K562 (cell line): ENCODE data around the gene CAMK1D. TPM values are rescaled to one million over a fixed set of nuclear protein-coding genes. Genes with fewer than 3 reads are reported as not detected.

Experiments
- ATAC-seq: fragments of 200-7000 bp; cut with Tn5 transposase; 3 replicates; pipeline ENCODE4 v1.9.1; 2020; ENCODE audit warnings: moderate library complexity
- BruUV-seq: library from RNA; stranded (reverse); fragments of 400-500 nt; replicated peaks from 2 replicates; lab custom pipeline; 2021; lab: Mats Ljungman, UMichigan
- CTCF ChIA-PET: fragments of 300-600 bp; formaldehyde crosslinking; extraction: SDS; loops from one replicate; lab custom pipeline; 2021; ENCODE audit warnings: low intra/inter-chr PET ratio; lab: Yijun Ruan, JAX
- POLR2A ChIA-PET: fragments of 300-600, 350-650 bp; sonication (Branson Sonifier 250); formaldehyde crosslinking; extraction: SDS; loops from one replicate; lab custom pipeline; 2021; ENCODE audit warnings: antibody characterized with exemption, inconsistent platforms; lab: Yijun Ruan, JAX
- DNase-seq, 4 experiments: peaks; one replicate each; pipeline versions ENCODE4 v3.0.0 to v3.0.0-alpha.2; 2011 to 2018; ENCODE audit warnings: low spot score in 3 of 4, mixed read lengths in 3 of 4; ENCODE audit errors: extremely low read depth in 1 of 4
- FAIRE-seq: peaks from 2 replicates; lab custom pipeline; 2011; peaks lifted over from hg19 to GRCh38; lab: Jason Lieb, UNC
- H2AFZ ChIP-seq: 2 replicates; pipeline ENCODE4 v1.6.0; 2011; ENCODE audit warnings: low read depth, low read length, control low read depth, inconsistent platforms
- H3K27ac ChIP-seq: fragments of 200-600 bp; 3 replicates; pipeline ENCODE4 v1.8.0; 2011; ENCODE audit warnings: low read depth, mild to moderate bottlenecking, control low read depth, inconsistent platforms, low read length, moderate library complexity, mixed read lengths; ENCODE audit errors: extremely low read depth
- H3K27me3 ChIP-seq, 2 experiments: fragments of 300-600 bp in 1 of 2; 2 replicates in 1 of 2; 3 replicates in 1 of 2; pipeline versions ENCODE4 v1.6.0 to v1.8.0; 2011; ENCODE audit warnings: inconsistent platforms in 2 of 2, low read length in 2 of 2, mild to moderate bottlenecking in 1 of 2, mixed read lengths in 1 of 2, moderate library complexity in 1 of 2; ENCODE audit not compliant: control insufficient read depth in 2 of 2, insufficient read depth in 2 of 2
- H3K36me3 ChIP-seq: fragments of 300-600 bp; 3 replicates; pipeline ENCODE4 v1.8.0; 2011; ENCODE audit warnings: mild to moderate bottlenecking, low read length, inconsistent platforms; ENCODE audit not compliant: control insufficient read depth, insufficient read depth
- H3K4me1 ChIP-seq, 2 experiments: fragments of 200-600 bp in 1 of 2; replicated peaks in 1 of 2; 2 replicates in 1 of 2; 3 replicates in 1 of 2; pipeline versions ENCODE4 v1.5.1 to v1.8.0; 2011; ENCODE audit warnings: inconsistent platforms in 2 of 2, low read length in 2 of 2, mild to moderate bottlenecking in 1 of 2, mixed read lengths in 1 of 2, moderate library complexity in 1 of 2; ENCODE audit not compliant: control insufficient read depth in 2 of 2, insufficient read depth in 2 of 2
- H3K4me2 ChIP-seq: 2 replicates; pipeline ENCODE4 v1.6.1; 2011; ENCODE audit warnings: low read length, control low read depth, inconsistent platforms, mixed read lengths; ENCODE audit not compliant: insufficient read depth
- H3K4me3 ChIP-seq: fragments of 200-600 bp; sonication (generic), shearing (Covaris generic); 2 replicates; pipeline ENCODE4 v1.5.1; 2016; ENCODE audit warnings: control low read depth, inconsistent platforms
- H3K79me2 ChIP-seq: fragments of 200-600 bp; 3 replicates; pipeline ENCODE4 v1.8.0; 2011; ENCODE audit warnings: low read length, inconsistent platforms; ENCODE audit not compliant: control insufficient read depth, insufficient read depth
- H3K9ac ChIP-seq, 2 experiments: 2 replicates each; pipeline versions ENCODE4 v1.6.0 to v1.6.1; 2011; ENCODE audit warnings: low read depth in 2 of 2, low read length in 2 of 2, control low read depth in 1 of 2, inconsistent platforms in 1 of 2, mild to moderate bottlenecking in 1 of 2, mixed read lengths in 1 of 2; ENCODE audit not compliant: insufficient read depth in 1 of 2
- H3K9me1 ChIP-seq: one replicate; pipeline ENCODE4 v1.6.0; 2011; ENCODE audit warnings: inconsistent platforms, mild to moderate bottlenecking, low read length, moderate library complexity; ENCODE audit not compliant: control insufficient read depth, insufficient read depth
- H3K9me3 ChIP-seq: replicated peaks from 2 replicates; pipeline ENCODE4 v1.5.1; 2011; ENCODE audit warnings: low read depth, low read length, inconsistent platforms; ENCODE audit not compliant: control insufficient read depth, insufficient read depth
- H4K20me1 ChIP-seq: replicated peaks from 2 replicates; pipeline ENCODE4 v1.6.1; 2011; ENCODE audit warnings: low read length, inconsistent platforms, mixed read lengths; ENCODE audit not compliant: control insufficient read depth, insufficient read depth
- CBFA2T2 ChIP-seq: fragments of 450-650 bp; conservative IDR thresholded peaks from 2 replicates; pipeline ENCODE4 v1.6.1; 2017; ENCODE audit warnings: mild to moderate bottlenecking
- FOXK2 ChIP-seq, 2 experiments: fragments of 450-650 bp; IDR thresholded peaks in 1 of 2; conservative IDR thresholded peaks in 1 of 2; 2 replicates each; pipeline ENCODE4 v1.6.1; 2016; ENCODE audit warnings: low read depth in 2 of 2, mild to moderate bottlenecking in 1 of 2
- FOXP1 ChIP-seq: sonication (generic); formaldehyde crosslinking; IDR thresholded peaks from 2 replicates; pipeline ENCODE4 v1.8.0; 2022; ENCODE audit warnings: mild to moderate bottlenecking, missing genetic modification reagents
- GATA2 ChIP-seq: sonication (generic); formaldehyde crosslinking; IDR thresholded peaks from 2 replicates; pipeline ENCODE4 v1.4.0; 2020; ENCODE audit warnings: mild to moderate bottlenecking, missing genetic modification reagents
- KAT8 ChIP-seq: fragments of 450-650 bp; IDR thresholded peaks from 2 replicates; pipeline ENCODE4 v1.6.1; 2016; ENCODE audit warnings: low read depth, mild to moderate bottlenecking
- MED1 ChIP-seq: sonication (generic); formaldehyde crosslinking; IDR thresholded peaks from 2 replicates; pipeline ENCODE4 v1.8.1; 2023; ENCODE audit warnings: missing genetic modification reagents, borderline replicate concordance
- PHB ChIP-seq: fragments of 250-450 bp; sonication (Bioruptor Pico); IDR thresholded peaks from 2 replicates; pipeline ENCODE4 v1.5.0; 2021
- SP2 ChIP-seq: IDR thresholded peaks from 2 replicates; pipeline ENCODE4 v1.6.1; 2011; ENCODE audit warnings: mild to moderate bottlenecking, low read depth, low read length, moderate library complexity; ENCODE audit not compliant: poor library complexity, severe bottlenecking; ENCODE audit errors: extremely low read depth
- SREBF1 ChIP-seq: fragments of 150-350 bp; IDR thresholded peaks from 2 replicates; pipeline ENCODE4 v1.6.1; 2014; ENCODE audit warnings: antibody characterized with exemption, low read depth, low read length, borderline replicate concordance
- TCF7 ChIP-seq: sonication (generic); IDR thresholded peaks from 2 replicates; pipeline ENCODE4 v1.6.1; 2016; ENCODE audit warnings: antibody characterized with exemption, borderline replicate concordance
- TOE1 ChIP-seq, 2 experiments: fragments of 450-650 bp in 1 of 2; sonication (generic) in 1 of 2; formaldehyde crosslinking in 1 of 2; IDR thresholded peaks; 2 replicates each; pipeline versions ENCODE4 v1.7.1 to v1.8.0; 2016 to 2022; ENCODE audit warnings: borderline replicate concordance in 2 of 2, mild to moderate bottlenecking in 2 of 2, antibody characterized with exemption in 1 of 2, inconsistent platforms in 1 of 2, low read depth in 1 of 2, missing genetic modification reagents in 1 of 2, moderate library complexity in 1 of 2
- ZNF124 ChIP-seq: sonication (generic); formaldehyde crosslinking; IDR thresholded peaks from 2 replicates; pipeline ENCODE4 v1.8.1; 2022; ENCODE audit warnings: missing genetic modification reagents
- ZNF133 ChIP-seq: fragments of 250-450 bp; sonication (Bioruptor Pico); IDR thresholded peaks from 2 replicates; pipeline ENCODE4 v1.4.0; 2020; ENCODE audit warnings: mild to moderate bottlenecking
- ZNF140 ChIP-seq: fragments of 250-450 bp; sonication (Bioruptor Pico); IDR thresholded peaks from 2 replicates; pipeline ENCODE4 v1.8.0; 2021; ENCODE audit warnings: moderate library complexity, mild to moderate bottlenecking, inconsistent platforms
- ZNF354B ChIP-seq: fragments of 250-450 bp; sonication (Bioruptor Pico); IDR thresholded peaks from 2 replicates; pipeline ENCODE4 v1.4.0; 2020
- ZNF778 ChIP-seq: fragments of 450-650 bp; formaldehyde crosslinking; IDR thresholded peaks from 2 replicates; pipeline ENCODE4 v1.4.0; 2020; ENCODE audit warnings: mild to moderate bottlenecking, moderate library complexity
- WGBS: fragments of 100-300 bp; shearing (Covaris generic); methylation state at CpG from one replicate; pipeline ENCODE4 v1.1.6; 2016; ENCODE audit warnings: low coverage, mixed read lengths; ENCODE audit not compliant: insufficient coverage; ENCODE audit errors: missing lambda C conversion rate; 5-methylcytosine and 5-hydroxymethylcytosine counted together
- in situ Hi-C: fragments of 300-500 bp; cut with MboI; formaldehyde crosslinking; loops from 4 replicates; pipeline ENCODE4 v1.15.0; 2018; ENCODE audit warnings: inconsistent platforms, mixed read lengths
- intact Hi-C: fragments of 100-400 bp; cut with micrococcal nuclease; formaldehyde crosslinking; loops from 2 replicates; pipeline ENCODE4 v1.14.2; 2022
- polyA plus RNA-seq, 8 experiments: library from polyadenylated mRNA; depleted of rRNA in 4 of 8; stranded (reverse) in 5 of 8; unstranded in 3 of 8; fragments of >200 nt; fragmentation: Nextera tagmentation in 2 of 8; fragmentation: Illumina TruSeq in 1 of 8; extraction: Ambion mirVana in 2 of 8; extraction: Trizol in 1 of 8; gene quantifications; 2 replicates each; pipeline versions ENCODE4 v1.2.1 to v1.2.3, GENCODE V29; 2011 to 2014; ENCODE audit warnings: inconsistent platforms in 1 of 8, missing spikeins in 1 of 8
- total RNA-seq, 7 experiments: library from RNA; depleted of rRNA in 6 of 7; stranded (reverse); fragments of >200 nt in 6 of 7; fragmentation: Illumina TruSeq in 2 of 7; extraction: Trizol in 2 of 7; gene quantifications; 2 replicates each; pipeline versions ENCODE4 v1.2.1 to v1.2.3, GENCODE V29; 2011 to 2021; ENCODE audit warnings: low replicate concordance in 1 of 7

Gene CAMK1D
- total and polyA plus RNA-seq, 9 of the 15 experiments (the other 6 are each of a cell fraction or from before 2014, with no cell fraction given) = 0.12 to 0.24 (median 0.20) TPM; not detected in 5

- no peaks in the 10 kb centered on the region; the same call in 1 of the 2 replicates for H3K9me3 ChIP-seq
- no peak overlapping the region for H3K9ac ChIP-seq
- H3K4me2 ChIP-seq = no peak overlapping the region
- no peak overlapping the region for H3K4me3 ChIP-seq
- ChIA-PET CTCF (no interaction called here), POLR2A (no interaction called here)
- in situ Hi-C loops (no loop called here), intact Hi-C loops (no loop called here)
- H4K20me1 ChIP-seq = no peaks in the 10 kb centered on the region
- no peaks in the 10 kb centered on the region for H3K9me1 ChIP-seq
- no peak overlapping the region for H3K27ac ChIP-seq
- TF ChIP-seq SREBF1 (no peak), KAT8 (no peak), SP2 (no peak), FOXK2 (conservative IDR thresholded peaks at IDR 0.05 in 1 of 2, IDR thresholded peaks at IDR 0.05 in 1 of 2; ENCODE audit: low read depth in 2 of 2) (no peak), CBFA2T2 (no peak), MED1 (CRISPR knock-in tag) (no peak), TCF7 (no peak), GATA2 (CRISPR knock-in tag) (no peak), ZNF124 (CRISPR knock-in tag) (no peak), ZNF133 (no peak), FOXP1 (CRISPR knock-in tag) (no peak), ZNF140 (no peak), ZNF778 (CRISPR knock-in tag) (no peak), ZNF354B (CRISPR knock-in tag) (no peak), PHB (no peak), TOE1 (IDR thresholded peaks at IDR 0.05; ENCODE audit: borderline replicate concordance) (no peak), TOE1 (CRISPR knock-in tag; IDR thresholded peaks at IDR 0.05; ENCODE audit: borderline replicate concordance, low read depth) (no peak)
- BruUV-seq = no TSS peak
- ATAC-seq (no peak), DNase-seq (no peak), FAIRE-seq (no peak)
- WGBS = 1% methylated on average over 8 of the region's 8 CpGs
- H2AFZ ChIP-seq = no peak overlapping the region
- no peaks in the 10 kb centered on the region for H3K79me2 ChIP-seq
- no peaks in the 10 kb centered on the region; a peak in 2 of 5 replicates for H3K27me3 ChIP-seq
- no peaks in the 10 kb centered on the region for H3K36me3 ChIP-seq
- no peaks in the 10 kb centered on the region for H3K4me1 ChIP-seq
These were observed 93.7 kb downstream of the CAMK1D start for GRCh38 chr10:12443026-12443425.
